ENCODE data around the gene KCNK3. TPM values are rescaled to one million over a fixed set of nuclear protein-coding genes. Genes with fewer than 3 reads are reported as not detected.
"Not testable (repeated sequence)": the region's sequence is repeated elsewhere in the genome, so short reads cannot be mapped to it uniquely, and the experiment has no call there.

KCNK3 gene
- total RNA-seq, 4 donors from 2014 or later: 2.1 to 13.0 (median 7.9) TPM

DNA sequence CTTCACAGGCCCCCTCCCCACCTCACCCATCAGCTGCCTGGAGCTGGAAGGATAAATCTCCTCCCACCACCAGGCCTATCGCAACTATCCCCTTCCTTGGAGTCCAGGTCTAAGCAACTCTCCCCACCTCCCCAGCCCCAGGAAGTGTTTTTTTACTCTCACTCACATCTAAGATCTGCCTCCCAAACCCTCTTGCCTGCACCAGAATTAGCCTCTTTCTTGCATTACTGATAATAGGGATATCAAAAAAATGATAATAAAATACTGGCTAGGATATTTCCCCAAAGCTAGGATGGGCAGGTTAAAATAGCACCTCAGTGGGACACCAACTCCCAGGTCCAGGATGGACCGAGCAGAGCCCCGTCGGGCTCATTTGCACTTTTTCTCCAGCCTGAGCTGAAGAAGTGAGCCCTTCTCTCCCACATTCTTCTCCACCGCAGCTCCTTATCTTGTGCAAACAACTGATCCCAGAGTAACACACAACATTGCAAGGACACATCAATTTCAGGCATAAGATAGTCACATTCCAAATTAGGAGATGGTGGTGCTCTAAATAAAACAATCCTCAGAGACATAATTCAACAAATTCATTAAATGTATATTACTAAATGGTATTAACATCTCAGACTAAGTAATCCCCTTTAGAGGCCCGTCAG is 33.7 kb upstream of the KCNK3 start:
- no peaks in the 10 kb centered on the region for H3K27me3 ChIP-seq
- no peaks in the 10 kb centered on the region for H3K4me1 ChIP-seq
- intact Hi-C loops (cut with DNase I): no loop called here
- 84% methylated on average over 6 of the region's 6 CpGs for WGBS
- no peaks in the 10 kb centered on the region for H3K36me3 ChIP-seq
- TF ChIP-seq POLR2AphosphoS5 (IDR thresholded peaks at IDR 0.05) (no peak), EP300 (IDR thresholded peaks at IDR 0.05) (no peak), POLR2A (IDR thresholded peaks at IDR 0.05; ENCODE audit: low read depth) (no peak)
- TF ChIP-seq, protein P1, sequence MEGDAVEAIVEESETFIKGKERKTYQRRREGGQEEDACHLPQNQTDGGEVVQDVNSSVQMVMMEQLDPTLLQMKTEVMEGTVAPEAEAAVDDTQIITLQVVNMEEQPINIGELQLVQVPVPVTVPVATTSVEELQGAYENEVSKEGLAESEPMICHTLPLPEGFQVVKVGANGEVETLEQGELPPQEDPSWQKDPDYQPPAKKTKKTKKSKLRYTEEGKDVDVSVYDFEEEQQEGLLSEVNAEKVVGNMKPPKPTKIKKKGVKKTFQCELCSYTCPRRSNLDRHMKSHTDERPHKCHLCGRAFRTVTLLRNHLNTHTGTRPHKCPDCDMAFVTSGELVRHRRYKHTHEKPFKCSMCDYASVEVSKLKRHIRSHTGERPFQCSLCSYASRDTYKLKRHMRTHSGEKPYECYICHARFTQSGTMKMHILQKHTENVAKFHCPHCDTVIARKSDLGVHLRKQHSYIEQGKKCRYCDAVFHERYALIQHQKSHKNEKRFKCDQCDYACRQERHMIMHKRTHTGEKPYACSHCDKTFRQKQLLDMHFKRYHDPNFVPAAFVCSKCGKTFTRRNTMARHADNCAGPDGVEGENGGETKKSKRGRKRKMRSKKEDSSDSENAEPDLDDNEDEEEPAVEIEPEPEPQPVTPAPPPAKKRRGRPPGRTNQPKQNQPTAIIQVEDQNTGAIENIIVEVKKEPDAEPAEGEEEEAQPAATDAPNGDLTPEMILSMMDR (IDR thresholded peaks at IDR 0.05): no peak
- no peak for DNase-seq (ENCODE audit: extremely low spot score)
- H3K9me3 ChIP-seq: peaks cover 0 to 18% (median 15%) of the 10 kb centered on the region in 4 donors
- no peak overlapping the region for H3K27ac ChIP-seq (replicated peaks in 1 of 4)
- H3K4me3 ChIP-seq: no peak overlapping the region

- peaks cover 0 to 18% (median 15%) of the 10 kb centered on the region in 4 donors for H3K9me3 ChIP-seq
- no peak for TF ChIP-seq EP300 (IDR thresholded peaks at IDR 0.05)
- TF ChIP-seq POLR2A (IDR thresholded peaks at IDR 0.05; ENCODE audit: low read depth): no peak
- TF ChIP-seq, protein P1 (IDR thresholded peaks at IDR 0.05): no peak
- WGBS: 88% methylated on average over 1 of the region's 1 CpG
These were observed 32.1 kb upstream of the KCNK3 start for GRCh38 chr2:26660363-26660962.

GRCh38 chr2:26665296-26665695 is 27.2 kb upstream of the KCNK3 start:
- H3K27ac ChIP-seq (replicated peaks in 1 of 4); H3K9me3 ChIP-seq; intact Hi-C loops (cut with DNase I); H3K27me3 ChIP-seq; H3K4me3 ChIP-seq; H3K36me3 ChIP-seq; H3K4me1 ChIP-seq; DNase-seq (ENCODE audit: extremely low spot score): not testable (repeated sequence)
- WGBS: 95% methylated on average over 17 of the region's 21 CpGs

More at GRCh38 chr2:26660363-26660962, 32.1 kb upstream of the KCNK3 start:
- Histone ChIP-seq H3K4me3 (no peak overlapping the region), H3K27ac (replicated peaks in 1 of 4) (no peak overlapping the region), H3K36me3 (no peaks in the 10 kb centered on the region), H3K4me1 (no peaks in the 10 kb centered on the region), H3K27me3 (no peaks in the 10 kb centered on the region)
- no peak for DNase-seq (ENCODE audit: extremely low spot score)
- intact Hi-C loops (cut with DNase I): no loop called here

DNA sequence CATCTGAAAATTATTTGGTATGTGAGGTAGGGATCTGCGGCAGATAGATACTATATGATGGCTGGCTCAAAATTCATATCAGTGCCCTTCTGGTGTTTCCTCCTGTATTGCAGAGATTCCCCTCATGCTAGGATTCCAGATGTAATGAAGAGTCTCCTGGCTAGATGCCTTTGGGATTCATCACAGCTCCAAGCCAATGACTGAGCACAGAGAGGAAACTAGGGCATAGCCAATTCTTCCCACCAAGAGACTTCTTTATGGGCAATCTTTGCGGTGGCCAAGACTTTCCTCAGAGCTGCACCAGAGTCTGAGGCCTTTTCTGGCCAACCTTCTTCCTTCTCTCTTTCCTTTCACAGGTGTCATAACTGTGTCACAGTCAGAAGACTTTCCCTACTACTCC is 25.9 kb upstream of the KCNK3 start:
- H3K27ac ChIP-seq (replicated peaks in 1 of 4): no peak overlapping the region
- H3K27me3 ChIP-seq: peaks cover 0 to 6% (median 0%) of the 10 kb centered on the region in 4 donors
- no peaks in the 10 kb centered on the region for H3K36me3 ChIP-seq
- DNase-seq (ENCODE audit: extremely low spot score): no peak
- TF ChIP-seq POLR2AphosphoS5 (IDR thresholded peaks at IDR 0.05): no peak
- no peak for TF ChIP-seq POLR2A (IDR thresholded peaks at IDR 0.05; ENCODE audit: low read depth)
- no peak for TF ChIP-seq EP300 (IDR thresholded peaks at IDR 0.05)
- TF ChIP-seq, protein P1 (IDR thresholded peaks at IDR 0.05): no peak
- no peaks in the 10 kb centered on the region for H3K9me3 ChIP-seq
- no peaks in the 10 kb centered on the region for H3K4me1 ChIP-seq
- WGBS: 98% methylated on average over 2 of the region's 2 CpGs
- intact Hi-C loops (cut with DNase I): no loop called here
- H3K4me3 ChIP-seq: no peak overlapping the region

DNA sequence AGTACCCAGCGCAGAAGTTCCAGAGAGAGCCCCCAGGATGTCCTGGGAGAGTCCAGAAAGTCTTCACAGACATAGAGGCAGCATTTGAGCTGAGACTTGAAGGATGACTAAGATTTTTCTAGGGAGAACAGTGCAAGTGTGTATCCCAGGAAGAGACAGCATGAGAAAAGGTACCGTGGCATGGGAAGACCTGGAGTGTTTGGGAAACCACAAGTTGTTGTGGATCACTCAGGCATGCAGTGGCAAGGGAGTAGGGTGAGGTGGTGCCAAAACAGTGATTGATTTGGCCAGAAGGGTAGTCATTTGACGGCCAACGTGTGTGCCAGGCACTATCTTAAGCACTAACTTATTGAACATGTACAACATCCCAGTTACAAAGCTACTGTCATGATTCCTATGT is 24.5 kb upstream of the KCNK3 start:
- Histone ChIP-seq H3K9me3 (no peaks in the 10 kb centered on the region), H3K36me3 (no peaks in the 10 kb centered on the region), H3K27ac (replicated peaks in 1 of 4) (no peak overlapping the region), H3K4me1 (no peaks in the 10 kb centered on the region), H3K27me3 (peaks cover 0 to 6% (median 0%) of the 10 kb centered on the region in 4 donors), H3K4me3 (no peak overlapping the region)
- 96% methylated on average over 4 of the region's 4 CpGs for WGBS
- DNase-seq (ENCODE audit: extremely low spot score): no peak
- intact Hi-C loops (cut with DNase I): no loop called here
- no peak for TF ChIP-seq EP300 (IDR thresholded peaks at IDR 0.05)
- TF ChIP-seq, protein P1 (IDR thresholded peaks at IDR 0.05): no peak
- no peak for TF ChIP-seq POLR2AphosphoS5 (IDR thresholded peaks at IDR 0.05)
- no peak for TF ChIP-seq POLR2A (IDR thresholded peaks at IDR 0.05; ENCODE audit: low read depth)
